ENCODE data around the gene ASB2.

ASB2 gene

DNA sequence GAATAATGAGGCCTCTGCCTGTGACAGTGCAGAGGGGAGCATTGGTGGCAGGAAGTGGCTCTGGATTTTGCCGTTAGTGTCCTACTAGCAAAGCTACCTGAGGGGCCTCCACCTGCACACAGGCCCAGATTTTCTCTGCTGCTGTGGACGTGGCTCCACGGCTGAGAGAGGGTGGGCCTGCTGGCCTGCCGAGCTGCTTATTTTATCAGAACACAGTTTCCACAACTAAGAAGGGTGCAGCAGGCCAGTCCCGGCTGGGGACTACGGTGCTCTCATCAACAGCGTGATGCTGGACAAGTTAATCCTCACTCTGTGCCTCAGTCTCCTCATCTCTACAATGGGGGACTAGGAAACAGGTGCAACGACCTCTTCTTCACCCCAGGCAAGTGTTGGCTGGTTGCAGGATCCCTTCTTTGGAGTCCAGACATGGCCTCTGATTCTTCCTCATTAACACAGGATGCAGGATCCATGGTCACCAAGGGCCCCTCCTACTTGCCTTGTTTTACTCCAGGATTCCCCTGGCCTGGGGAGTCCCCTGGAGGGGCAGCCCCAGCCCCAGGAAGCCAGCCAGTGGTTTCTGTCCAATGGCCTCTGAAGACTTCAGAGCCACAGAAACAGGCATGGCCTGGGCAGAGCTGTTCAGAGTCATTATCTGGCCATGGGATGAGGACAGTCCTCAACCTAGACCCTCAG lies 45.9 kb downstream of the ASB2 start:
- no peak for DNase-seq (ENCODE audit: low spot score)
- FAIRE-seq, result no peak

DNA sequence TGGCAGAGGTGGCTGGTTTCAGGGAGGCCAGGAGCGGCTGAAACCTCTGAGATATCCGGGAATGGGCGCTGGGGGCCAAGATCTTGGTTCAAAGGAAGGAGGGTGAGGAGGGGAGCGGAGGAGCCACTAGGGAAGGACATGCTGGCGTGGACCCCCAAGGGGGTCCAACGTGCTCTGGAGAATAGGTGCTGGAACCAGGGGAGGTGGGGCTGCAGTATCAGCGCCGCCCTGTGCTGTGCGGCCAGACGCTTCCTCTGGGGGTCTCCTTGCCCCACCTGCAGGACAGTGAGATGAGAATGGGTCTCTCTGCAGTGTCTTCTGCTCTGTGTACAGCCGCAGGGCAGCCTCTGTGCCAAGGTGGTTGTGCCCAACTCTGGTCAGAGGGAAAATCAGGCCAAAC lies 46.7 kb downstream of the ASB2 start:
- no peak for FAIRE-seq
- DNase-seq (ENCODE audit: low spot score), result no peak

DNA sequence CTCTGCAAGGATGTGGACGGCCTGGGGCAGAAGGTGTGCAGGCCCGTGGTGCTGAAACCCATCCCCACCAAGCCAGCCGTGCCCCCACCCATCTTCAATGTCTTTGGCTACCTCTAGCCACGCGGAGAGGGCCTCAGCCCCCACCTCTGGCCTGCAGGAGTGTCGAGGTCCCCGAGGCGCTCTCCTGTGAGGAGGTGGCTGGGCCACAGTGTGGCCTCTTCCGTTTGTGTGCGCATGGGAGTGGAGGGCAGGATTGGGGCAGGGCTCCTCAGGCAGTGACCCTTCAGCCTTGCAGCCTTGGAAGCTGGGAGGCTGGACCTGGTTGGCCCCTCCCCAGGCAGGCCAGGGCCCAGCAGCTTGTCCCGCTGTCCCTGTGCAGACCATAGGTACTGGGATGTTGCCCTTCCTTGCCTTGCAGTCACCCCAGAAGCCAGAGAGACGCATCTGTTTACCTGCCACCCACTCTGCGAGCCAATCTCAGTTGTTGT lies 47.3 kb downstream of the ASB2 start:
- DNase-seq (ENCODE audit: low spot score), result no peak
- FAIRE-seq, result no peak

DNA sequence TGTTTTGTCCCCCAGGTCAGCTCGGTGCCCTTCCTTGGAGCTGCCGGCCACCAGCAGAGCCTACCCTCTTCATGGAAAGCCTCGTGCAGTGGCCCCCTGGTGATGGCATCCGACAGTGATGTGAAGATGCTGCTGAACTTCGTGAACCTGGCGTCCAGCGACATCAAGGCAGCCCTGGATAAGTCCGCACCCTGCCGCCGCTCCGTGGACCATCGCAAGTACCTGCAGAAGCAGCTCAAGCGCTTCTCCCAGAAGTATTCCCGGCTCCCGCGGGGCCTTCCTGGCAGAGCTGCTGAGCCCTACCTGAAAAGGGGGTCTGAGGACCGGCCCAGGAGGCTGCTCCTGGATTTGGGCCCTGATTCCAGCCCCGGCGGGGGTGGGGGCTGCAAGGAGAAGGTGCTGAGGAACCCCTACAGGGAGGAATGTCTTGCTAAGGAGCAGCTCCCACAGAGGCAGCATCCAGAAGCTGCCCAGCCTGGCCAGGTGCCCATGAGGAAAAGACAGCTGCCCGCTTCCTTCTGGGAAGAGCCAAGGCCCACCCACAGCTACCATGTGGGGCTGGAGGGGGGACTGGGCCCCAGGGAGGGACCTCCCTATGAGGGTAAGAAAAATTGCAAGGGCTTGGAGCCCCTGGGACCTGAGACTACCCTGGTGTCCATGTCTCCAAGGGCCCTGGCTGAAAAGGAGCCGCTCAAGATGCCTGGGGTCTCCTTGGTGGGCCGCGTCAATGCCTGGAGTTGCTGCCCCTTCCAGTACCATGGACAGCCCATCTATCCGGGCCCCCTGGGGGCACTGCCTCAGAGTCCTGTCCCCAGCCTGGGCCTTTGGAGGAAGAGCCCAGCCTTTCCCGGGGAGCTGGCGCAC lies 48.0 kb downstream of the ASB2 start:
- DNase-seq (ENCODE audit: low spot score) (no peak), FAIRE-seq (no peak)

DNA sequence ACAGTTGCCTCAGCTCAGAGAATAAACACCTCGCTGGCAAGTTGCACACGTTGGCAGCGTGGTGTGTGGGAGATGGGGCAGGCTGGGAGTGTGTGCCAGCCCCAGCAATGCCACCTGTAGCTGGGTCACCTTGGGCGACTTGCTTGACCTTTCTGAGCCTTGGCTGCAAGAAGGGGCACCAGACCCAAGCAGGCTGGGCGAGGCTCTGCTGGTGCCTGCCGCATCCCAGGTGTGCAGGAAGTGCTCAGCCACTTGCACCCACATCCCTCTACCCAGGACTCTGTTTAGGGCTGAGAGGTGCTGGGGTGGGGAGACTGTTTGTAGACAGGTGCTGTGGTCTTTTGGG lies 48.6 kb downstream of the ASB2 start:
- no peak for FAIRE-seq
- DNase-seq (ENCODE audit: low spot score), result no peak

DNA sequence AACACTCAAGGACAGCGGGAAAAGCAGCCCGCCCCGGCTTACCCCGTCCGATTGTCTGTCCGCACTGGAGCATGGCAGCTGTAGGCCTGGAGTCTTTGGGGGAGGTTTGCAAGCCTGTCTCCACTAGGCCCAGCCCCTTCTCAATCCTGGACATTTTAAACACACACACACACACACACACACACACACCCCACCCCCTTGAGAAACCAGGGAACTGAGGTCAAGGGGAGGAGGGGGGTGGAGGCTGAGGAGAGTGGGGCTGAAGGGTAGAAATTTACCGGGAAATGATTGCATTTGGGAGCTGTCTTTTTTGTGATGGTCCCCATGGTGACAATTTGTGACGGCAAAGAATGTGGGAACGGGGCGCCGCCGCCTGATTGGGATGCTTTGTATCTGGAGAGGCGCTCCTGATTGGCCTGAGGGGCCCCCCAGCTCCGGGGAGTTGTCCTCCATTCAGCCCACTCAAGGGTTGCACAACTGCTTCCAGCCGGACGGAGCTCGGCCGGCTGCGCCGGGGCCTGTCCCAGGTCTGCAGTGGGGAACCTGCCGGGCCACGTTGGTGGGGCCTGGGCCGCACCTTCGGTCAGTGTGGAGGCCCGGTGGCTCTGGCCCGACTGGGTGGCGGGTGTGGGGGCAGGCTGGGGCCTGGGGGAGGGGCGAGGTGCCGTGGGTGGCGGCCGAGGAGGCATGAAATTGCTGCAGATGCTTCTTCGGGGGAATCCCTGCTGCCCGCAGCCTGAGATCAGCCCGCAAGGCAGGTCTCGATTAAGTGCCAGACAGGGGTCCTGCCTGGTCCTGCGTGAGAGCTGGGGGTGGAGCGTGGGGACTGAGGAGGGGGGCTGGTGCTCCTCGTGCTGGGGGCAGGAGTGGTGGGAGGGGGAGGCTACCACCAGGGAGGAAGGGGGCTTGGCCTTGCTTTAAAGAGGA lies 49.2 kb downstream of the ASB2 start, which contains the start of gene FAM181A:
TSS of gene FAM181A (plus strand) at position 472 of the 927 bp plus-strand sequence. CDS start 942 bp downstream, outside the sequence.
- no peak for FAIRE-seq
- DNase-seq (ENCODE audit: low spot score), result no peak

DNA sequence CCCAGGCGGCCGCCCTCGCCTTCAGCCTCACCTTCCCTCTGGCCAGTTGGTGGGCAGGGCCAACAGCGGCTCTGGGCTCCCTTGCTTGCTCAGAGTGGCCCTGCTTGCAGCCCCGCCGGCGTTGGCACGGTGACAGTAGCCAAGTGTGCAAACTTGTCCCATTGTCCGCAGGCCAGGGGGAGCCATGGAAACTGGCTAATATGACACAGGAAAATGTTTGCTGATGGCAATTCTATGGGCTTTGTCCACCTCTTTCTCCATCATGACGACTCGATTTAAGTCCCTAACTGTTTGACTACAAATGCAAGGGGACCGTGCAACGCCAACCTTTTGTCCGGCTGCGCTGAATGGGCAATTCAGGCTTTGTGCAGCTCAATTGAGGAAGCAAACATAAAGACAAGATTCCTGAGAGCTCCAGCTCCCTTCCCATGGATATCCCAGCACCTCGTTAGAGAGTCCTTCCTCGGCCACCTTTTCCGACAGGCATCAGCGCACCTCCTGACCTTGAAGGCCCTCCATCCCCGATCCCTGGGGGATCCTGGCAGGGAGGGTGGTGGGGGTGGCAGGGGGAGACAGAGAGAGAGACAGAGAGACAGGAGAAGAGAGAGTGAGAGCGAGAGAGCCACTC lies 50.0 kb downstream of the ASB2 start:
- DNase-seq (ENCODE audit: low spot score) (no peak), FAIRE-seq (no peak)

DNA sequence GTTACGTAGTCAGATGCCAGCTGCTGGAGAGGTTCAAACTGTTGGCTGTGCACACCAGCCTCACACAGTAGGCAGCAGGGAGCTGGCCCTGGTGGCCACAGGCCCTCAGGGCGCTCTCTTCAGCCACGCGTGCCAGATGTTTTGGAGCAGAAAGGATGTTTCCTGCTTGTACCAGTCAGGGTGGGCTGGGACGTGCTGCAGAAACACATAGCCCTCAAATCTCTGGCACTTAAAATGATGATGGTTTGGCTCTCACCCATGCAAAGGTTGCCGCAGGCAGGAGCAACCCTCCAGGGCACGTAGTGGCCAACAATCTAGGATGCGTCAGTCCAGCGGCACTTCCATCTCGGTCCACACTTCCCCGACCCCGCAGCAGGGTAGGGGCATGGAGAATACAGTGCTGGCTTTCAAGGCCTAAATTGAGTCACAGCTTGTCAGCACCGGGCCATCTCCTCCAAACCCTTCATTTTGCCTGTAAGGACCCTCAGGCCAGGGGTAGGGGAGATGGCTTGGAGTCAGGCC lies 50.9 kb downstream of the ASB2 start:
- FAIRE-seq, result no peak

DNA sequence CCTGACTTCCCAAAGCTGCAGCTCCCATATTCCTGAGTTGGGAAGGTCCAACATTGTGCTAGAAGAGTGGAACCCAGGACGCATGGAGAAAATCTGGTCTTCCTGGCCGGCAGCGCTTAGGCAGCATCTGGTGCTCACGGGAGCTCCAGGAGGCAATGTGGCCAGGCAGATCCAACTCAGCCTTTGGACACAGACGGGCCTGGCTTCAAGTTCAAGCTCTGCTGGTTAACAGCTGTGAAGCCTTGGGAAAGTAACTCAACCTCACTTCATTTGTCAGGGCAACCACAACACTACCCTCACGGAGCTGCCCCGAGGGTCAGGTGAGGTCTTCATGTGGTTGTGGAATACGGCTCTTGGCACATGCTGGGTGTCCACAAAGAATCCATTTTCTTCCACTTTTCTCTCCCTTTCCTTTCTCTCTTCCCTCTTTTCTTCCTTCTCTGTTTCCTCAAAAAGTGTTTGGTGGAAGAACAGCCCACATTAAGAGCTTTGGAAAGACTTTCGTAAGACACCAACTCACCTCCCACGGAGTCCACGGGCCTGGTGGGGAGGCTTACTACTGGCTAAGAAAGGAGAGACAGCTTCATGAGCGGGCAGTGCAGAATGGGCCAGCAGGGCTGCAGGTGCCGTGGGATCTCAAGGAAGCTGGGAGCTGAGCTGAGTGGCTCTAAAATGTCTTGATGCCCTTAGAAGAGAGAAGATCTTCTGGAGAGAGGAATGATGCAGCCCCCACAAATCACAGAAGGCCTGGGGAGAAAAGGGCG lies 51.6 kb downstream of the ASB2 start:
- FAIRE-seq, result no peak
- DNase-seq (ENCODE audit: low spot score), result no peak

More for the DNA sequence above, 50.9 kb downstream of the ASB2 start:
- no peak for DNase-seq (ENCODE audit: low spot score)

DNA sequence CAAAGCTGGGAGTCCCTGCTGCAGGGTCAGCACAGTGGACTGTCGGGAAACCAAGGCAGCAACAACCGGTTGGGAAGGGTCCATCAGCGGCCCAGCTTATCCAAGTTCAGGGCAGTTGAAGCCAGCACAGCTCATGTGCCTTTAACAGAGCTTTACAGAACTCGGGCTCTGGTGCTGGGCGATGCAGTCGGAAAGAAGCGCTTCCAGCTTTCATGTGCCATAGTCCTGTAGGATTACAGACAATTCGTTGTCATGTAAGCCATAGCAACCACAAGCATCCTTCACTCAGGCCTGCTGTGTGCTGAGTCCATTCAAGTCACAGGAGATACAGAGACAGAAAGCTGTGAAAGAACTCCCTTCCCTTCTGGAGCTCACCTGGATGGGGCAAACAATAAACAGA lies 52.7 kb downstream of the ASB2 start:
- DNase-seq (ENCODE audit: low spot score), result no peak
- no peak for FAIRE-seq

DNA sequence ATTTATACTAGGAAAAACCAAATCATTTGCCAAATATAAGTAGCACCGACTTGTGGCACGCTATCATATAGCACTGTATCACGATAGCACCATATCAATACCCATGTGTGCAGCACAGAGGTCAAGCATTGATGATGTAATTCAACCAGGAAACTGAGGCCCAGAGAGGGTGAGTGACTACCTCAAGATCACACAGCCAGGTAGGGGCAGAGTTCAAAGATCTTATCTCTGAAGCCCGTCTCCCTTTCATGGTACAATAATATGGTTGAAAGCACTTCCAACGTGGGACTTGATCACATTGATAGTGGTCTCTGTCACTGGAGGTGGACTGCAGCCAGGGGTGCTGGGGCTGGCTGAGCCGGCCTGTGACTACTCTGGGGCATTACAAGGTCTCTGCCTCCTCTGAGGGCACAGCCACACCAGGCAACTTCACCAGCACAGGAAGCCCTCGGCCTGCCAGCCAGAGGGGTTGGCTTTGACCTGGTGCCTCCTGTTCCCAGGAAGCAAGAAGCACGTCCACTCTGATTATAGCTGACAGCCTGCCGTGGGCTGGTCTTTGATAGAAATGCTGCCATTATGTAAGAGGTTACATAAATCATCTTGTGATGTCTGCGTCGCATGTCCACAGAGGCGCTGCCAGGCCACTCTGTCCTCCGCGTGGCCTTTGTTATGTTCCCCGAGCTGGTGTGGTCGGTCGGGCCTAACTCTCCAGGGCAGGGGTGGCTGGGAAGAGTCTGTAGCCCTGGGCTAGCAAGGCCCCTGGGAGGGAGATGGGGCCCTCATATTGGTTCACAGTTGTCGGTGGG lies 55.2 kb downstream of the ASB2 start:
- FAIRE-seq (no peak), DNase-seq (ENCODE audit: low spot score) (no peak)

DNA sequence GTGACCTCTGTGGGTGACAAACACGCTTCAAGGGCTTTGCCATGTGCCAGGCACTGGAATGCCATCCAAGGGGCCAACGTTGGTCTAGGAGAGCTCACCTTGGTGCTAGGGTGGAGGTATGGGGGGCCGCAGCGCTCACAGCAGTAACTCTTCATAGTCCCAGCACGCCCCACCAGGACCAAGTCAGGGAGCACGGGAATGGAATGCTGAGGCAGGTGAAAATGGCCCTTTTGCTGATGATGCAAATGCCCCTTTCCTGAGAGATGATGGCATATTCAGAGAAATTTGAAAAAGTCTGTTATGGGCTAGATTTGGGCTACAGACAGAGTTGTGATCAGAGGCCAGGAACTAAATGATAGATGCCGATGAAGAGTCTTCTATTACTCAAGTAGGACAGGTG lies 59.2 kb downstream of the ASB2 start:
- DNase-seq (ENCODE audit: low spot score) (no peak), FAIRE-seq (no peak)

DNA sequence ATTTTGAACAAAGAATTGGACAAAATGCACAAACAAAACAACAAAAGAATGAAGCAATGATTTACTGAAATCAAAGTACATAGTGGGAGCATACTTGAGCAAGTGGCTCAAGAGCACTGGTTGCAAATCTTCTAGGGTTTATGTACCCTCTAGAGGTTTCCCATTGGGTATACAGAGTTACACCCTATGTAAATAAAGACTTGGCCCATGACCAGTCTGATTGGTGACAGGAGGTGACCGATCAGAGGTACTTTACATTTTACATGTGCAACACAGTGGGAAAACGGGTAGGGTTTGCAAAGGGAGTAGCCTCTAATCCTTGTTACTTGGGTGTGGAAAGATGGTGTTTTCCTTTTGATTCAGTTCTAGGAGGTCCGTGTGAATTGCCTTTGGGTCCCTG lies 59.9 kb downstream of the ASB2 start:
- no peak for FAIRE-seq
- DNase-seq (ENCODE audit: low spot score), result no peak

DNA sequence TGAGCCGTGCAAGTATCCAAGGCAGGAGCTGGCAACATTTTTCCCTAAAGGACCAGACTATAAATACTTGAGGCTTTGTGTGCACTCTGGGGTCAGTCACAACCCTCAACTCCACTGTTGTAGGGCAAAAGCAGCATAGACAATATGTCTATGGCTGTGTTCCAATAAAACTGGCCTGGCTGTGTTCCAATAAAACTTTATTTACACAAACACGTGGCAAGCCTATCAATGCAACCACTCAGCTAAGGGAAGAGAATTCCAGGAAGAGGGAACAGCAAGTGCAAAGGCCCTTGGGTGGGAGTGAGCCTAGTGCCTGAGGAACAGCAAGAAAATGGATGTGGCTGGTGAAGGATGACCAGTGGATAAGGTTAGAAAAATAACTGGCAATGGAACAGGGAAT lies 60.6 kb downstream of the ASB2 start:
- DNase-seq (ENCODE audit: low spot score), result no peak
- FAIRE-seq, result no peak

DNA sequence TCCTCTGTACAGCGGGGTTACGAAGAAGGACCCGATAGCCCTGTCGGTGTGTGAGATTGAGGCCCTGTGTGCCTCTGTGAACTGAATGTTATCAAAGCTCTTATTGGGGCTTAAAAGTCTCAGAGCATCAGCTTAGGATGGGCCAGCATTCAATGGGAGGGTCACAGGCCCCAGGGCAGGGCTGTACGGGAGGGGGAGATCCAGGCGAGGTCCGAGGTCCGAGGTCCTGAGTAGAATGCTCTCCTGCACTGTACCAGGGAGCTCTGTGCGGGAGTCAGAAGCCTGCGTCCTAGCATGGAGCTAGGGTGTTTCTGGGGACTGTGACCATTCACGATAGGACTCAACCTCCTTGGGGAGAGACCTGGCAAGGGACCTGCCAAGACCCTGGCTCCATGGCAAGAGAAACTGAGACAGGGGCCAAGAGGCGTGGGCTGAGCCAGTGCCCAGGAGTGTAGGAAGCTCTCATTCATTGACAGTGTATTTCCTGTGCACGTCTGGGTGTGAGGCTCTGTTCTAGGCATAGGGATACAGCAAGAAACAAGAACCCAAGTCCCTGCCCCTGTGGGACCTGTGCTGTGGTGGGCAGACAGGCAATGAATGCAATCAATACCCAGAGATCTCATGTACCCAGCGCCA lies 61.2 kb downstream of the ASB2 start:
- FAIRE-seq (no peak), DNase-seq (ENCODE audit: low spot score) (no peak)

DNA sequence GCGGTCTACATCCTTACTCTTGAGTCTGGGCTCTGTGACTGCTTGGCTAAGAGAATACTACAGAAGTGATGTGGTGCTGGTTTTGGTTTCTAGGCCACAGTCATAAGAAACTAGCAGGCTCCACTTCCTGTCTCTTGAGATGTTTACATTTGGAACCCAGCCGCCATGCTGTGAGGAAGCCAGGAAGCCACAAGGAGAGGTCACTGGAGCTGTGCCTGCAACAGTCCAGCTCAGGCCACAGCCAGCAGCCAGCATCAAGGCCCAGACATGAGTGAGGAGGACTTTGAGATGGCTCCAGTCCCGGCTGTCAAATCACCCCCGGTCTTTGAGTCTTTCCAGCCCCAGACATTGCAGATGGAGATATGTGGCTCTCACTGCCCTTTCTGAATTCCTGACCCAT lies 62.1 kb downstream of the ASB2 start:
- FAIRE-seq, result no peak
- no peak for DNase-seq (ENCODE audit: low spot score)

DNA sequence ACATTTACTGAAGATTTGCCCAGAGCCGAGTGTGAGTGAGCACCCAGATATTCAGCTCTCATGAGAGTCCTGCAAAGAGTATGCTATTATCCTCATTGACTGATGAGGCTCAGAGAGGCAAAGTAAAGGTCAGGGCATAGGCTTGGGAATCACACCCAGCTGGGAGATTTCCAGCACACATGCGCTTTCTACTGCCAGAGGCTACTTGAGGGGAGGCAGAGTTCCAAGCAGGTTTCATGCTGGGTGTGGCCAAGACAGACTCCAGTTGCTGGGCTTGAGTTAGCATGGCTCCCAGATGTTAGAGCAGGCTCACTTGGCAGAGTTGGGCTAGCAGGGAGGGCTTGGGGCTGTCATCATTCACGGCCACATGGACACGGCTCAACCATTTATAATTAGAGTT lies 63.6 kb downstream of the ASB2 start:
- FAIRE-seq, result no peak
- DNase-seq (ENCODE audit: low spot score), result no peak

DNA sequence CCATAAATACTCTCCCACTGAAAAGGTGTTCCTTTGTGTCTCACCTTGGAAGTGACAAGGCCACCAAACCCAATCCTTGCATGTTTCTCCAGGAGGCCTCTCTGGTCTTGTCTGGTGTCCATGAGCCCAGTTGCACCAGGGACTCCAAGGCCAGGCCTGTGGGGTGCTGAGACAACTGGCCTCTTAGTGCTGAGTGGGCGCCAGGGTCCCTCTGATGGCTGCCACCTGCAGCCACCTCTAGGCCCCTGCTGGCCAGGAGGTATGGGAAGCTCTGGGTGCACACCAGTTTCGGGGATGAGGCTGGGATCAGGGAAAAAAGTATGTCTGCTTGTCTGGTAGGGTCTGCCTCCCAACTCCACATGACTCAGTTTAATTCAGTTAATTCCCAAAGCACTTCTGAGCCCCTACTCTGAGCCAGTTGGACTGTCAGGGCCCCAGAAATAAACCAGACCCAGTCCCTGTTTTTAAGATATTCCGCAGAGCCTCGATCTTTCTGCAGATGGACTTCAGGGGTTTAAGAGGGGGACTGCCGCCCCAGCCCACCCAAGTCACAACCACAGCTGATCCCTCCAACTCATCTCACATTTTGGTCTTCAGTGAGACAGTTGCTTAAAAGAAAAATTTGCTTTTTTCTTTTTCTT lies 64.3 kb downstream of the ASB2 start:
- no peak for FAIRE-seq

More for the DNA sequence above, 64.3 kb downstream of the ASB2 start:
- no peak for DNase-seq (ENCODE audit: low spot score)
